ENCODE results near the gene HASPIN. TPM values are rescaled to one million over a fixed set of nuclear protein-coding genes. Genes with fewer than 3 reads are reported as not detected.

Gene HASPIN
- total RNA-seq, 4 donors from 2014 or later: 0.20 to 1.3 (median 0.24) TPM

- H3K9me3 ChIP-seq: no peaks in the 10 kb centered on the region
- no peak for ATAC-seq
- DNase-seq: no peak
- H3K4me3 ChIP-seq: no peak overlapping the region
- peaks cover 0 to 24% of the 10 kb centered on the region in 2 donors for H3K36me3 ChIP-seq
- in situ Hi-C loops (cut with MboI; ENCODE audit: low sequenced_read_pairs in 4 of 4) (no loop called here), intact Hi-C loops (cut with DNase I; ENCODE audit: low total_unique reads) (loop anchor here (5.0 kb wide), 2 partner anchors 43 to 148 kb away; partner anchors contain the start of gene HASPIN)
- H3K27me3 ChIP-seq: no peaks in the 10 kb centered on the region
- no peak for TF ChIP-seq POLR2A (IDR thresholded peaks at IDR 0.05)
- no peak for TF ChIP-seq CTCF (IDR thresholded peaks at IDR 0.05 in 4 of 5, conservative IDR thresholded peaks at IDR 0.05 in 1 of 5)
- H3K27ac ChIP-seq: no peak overlapping the region
- H3K4me1 ChIP-seq: no peaks in the 10 kb centered on the region
Observed at GRCh38 chr17:3679531-3680126, 44.1 kb upstream of the HASPIN start.

DNA sequence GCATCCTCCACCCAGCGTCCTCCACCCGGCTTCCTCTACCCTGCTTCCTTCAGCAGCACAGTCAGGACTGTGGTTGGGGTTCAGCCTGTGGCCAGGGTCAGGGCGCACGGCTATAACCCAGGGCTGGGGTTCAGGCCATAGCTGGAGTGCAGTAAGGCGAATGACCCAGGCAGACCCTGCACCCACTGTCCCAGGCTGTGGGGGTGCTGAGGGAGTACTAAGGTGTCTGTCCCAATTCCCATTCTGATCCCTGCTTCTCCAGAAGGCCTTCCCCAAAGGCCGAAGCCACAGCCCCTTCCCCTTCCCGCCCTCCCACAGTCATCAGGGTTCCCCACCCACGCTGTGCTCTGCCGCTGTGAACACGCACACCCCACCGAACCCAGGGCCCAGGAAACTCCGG is 42.6 kb upstream of the HASPIN start:
- TF ChIP-seq CTCF (IDR thresholded peaks at IDR 0.05 in 4 of 5, conservative IDR thresholded peaks at IDR 0.05 in 1 of 5) (no peak), POLR2A (IDR thresholded peaks at IDR 0.05) (no peak)

DNA sequence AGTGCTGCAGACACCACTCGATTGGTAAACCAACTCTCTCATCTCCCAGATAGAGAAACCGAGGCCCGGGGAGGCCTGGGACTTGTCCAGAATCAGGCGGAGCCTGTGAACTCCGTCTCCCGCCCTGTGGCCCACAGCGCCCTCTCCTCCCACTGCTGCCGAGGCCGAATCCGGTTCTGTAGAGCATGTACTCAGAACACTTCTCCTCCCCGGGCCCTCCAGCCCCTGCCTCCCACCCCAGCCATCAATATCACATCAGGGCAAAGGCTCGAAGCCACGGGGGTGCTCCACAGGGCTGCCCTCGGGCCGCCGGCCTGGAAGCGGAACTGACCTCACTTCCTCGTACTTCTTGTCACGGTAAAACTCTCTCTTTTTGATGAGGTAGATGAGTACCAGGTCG is 42.1 kb upstream of the HASPIN start:
- no peak overlapping the region for H3K4me3 ChIP-seq
- intact Hi-C loops (cut with DNase I; ENCODE audit: low total_unique reads) (loop anchor here (5.0 kb wide), 2 partner anchors 41 to 146 kb away; partner anchors contain the start of gene HASPIN), in situ Hi-C loops (cut with MboI; ENCODE audit: low sequenced_read_pairs in 4 of 4) (no loop called here)
- H3K36me3 ChIP-seq: peaks cover 0 to 18% of the 10 kb centered on the region in 2 donors
- TF ChIP-seq POLR2A (IDR thresholded peaks at IDR 0.05) (no peak), CTCF (IDR thresholded peaks at IDR 0.05 in 4 of 5, conservative IDR thresholded peaks at IDR 0.05 in 1 of 5) (no peak)
- no peak for DNase-seq
- no peaks in the 10 kb centered on the region for H3K27me3 ChIP-seq
- no peaks in the 10 kb centered on the region for H3K9me3 ChIP-seq
- H3K27ac ChIP-seq: no peak overlapping the region
- ATAC-seq: no peak
- H3K4me1 ChIP-seq: no peaks in the 10 kb centered on the region

More for the DNA sequence above, 42.6 kb upstream of the HASPIN start:
- Histone ChIP-seq H3K27ac (no peak overlapping the region), H3K4me1 (no peaks in the 10 kb centered on the region), H3K9me3 (no peaks in the 10 kb centered on the region), H3K36me3 (peaks cover 0 to 20% of the 10 kb centered on the region in 2 donors), H3K4me3 (no peak overlapping the region), H3K27me3 (no peaks in the 10 kb centered on the region)
- in situ Hi-C loops (cut with MboI; ENCODE audit: low sequenced_read_pairs in 4 of 4) (no loop called here), intact Hi-C loops (cut with DNase I; ENCODE audit: low total_unique reads) (loop anchor here (5.0 kb wide), 2 partner anchors 41 to 146 kb away; partner anchors contain the start of gene HASPIN)
- ATAC-seq: no peak
- DNase-seq: no peak

DNA sequence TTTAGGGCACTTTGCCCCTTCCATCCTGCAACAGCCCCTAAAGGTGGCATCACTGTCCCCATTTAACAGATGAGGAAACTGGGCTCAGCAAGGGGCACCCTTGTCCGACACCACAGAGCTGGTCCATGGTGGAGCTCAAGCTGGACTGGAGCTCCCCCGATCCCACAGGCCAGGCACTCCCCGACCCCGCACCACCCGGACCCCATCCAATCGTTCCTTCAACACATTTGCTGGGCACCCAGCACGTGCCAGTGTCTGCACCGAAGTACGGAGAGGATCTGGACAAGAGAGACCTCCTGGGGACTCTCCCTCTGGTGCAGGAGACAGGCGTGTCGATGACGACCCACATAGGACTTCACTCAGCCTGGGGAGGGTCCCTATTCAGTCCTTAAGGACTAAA is 41.7 kb upstream of the HASPIN start:
- H3K9me3 ChIP-seq: no peaks in the 10 kb centered on the region
- no peak for TF ChIP-seq POLR2A (IDR thresholded peaks at IDR 0.05)
- no peak for TF ChIP-seq CTCF (IDR thresholded peaks at IDR 0.05 in 4 of 5, conservative IDR thresholded peaks at IDR 0.05 in 1 of 5)
- intact Hi-C loops (cut with DNase I; ENCODE audit: low total_unique reads): loop anchor here (5.0 kb wide), 2 partner anchors 40 to 145 kb away; partner anchors contain the start of gene HASPIN
- H3K27ac ChIP-seq: no peak overlapping the region
- no peaks in the 10 kb centered on the region for H3K27me3 ChIP-seq
- ATAC-seq (no peak), DNase-seq (no peak)
- H3K4me1 ChIP-seq: no peaks in the 10 kb centered on the region
- H3K36me3 ChIP-seq: peaks cover 0 to 18% of the 10 kb centered on the region in 2 donors
- H3K4me3 ChIP-seq: no peak overlapping the region
- in situ Hi-C loops (cut with MboI; ENCODE audit: low sequenced_read_pairs in 4 of 4): no loop called here
